Measurements from ENCODE around the gene KRTAP29-1.
"Not testable (repeated sequence)": the region's sequence is repeated elsewhere in the genome, so short reads cannot be mapped to it uniquely, and the experiment has no call there.

The KRTAP29-1 gene

GRCh38 chr17:41298458-41299135 is 4.1 kb downstream of the KRTAP29-1 start:
- no peak for DNase-seq (ENCODE audit: low read depth)

DNA sequence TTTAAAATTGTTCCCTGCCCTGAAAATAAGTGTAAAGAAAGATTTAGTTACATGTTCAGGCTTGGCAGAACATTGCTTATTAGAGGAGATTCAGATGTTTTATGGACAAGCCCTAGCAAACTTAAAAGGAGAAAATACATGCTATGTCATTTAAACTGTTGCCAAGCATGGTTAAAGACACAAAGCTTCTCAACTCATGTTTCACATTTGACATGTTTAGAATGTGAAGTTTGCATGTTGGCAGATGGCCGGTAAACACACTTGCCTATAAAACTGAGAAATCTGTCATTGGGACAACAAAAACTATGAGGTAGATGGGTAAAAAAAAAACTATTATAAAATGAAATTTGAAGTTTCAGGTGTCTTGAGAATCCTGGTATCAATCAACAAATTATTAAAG is 5.8 kb downstream of the KRTAP29-1 start:
- DNase-seq (ENCODE audit: low read depth), result no peak

DNA sequence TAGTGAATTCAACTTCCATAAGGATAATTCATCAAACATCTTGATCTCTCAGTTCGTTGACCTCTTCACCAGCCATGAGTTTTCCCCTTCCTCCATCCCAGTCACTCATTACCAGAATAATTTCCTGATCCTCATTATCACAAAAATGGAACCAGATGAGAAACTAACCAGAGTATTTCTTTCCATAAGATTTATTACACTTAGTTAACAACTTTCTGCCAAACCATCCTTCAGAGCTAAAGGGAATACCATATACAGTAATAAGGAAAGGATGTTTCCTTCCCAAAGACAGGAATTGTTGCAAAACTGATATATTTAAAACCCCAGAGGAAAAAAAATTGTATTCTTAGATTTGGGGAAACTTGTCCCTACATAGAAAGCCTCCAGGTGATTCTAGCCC is 8.6 kb downstream of the KRTAP29-1 start:
- DNase-seq (ENCODE audit: low read depth), result no peak

DNA sequence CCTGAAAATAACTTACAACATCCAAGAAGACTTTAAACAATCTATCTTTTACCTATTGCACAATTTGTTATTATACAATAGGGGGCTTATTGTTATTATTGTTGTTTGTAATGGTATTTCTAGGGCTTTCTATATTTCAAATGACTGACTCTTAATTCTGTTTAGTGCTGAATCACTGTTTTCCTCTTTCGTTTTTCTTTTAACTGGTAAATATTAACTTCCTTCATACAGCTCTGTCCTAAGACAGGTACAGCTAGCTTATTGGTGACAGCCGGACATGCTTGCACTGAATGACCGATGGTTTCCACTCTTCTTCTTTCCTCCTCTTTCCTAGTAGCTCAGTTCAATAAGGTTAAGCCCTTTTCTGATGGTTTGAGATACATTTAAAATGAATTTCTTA is 15.6 kb downstream of the KRTAP29-1 start:
- DNase-seq (ENCODE audit: low read depth), result no peak

GRCh38 chr17:41284546-41284945 is 18.1 kb downstream of the KRTAP29-1 start:
- DNase-seq (ENCODE audit: low read depth), result no peak

- DNase-seq (ENCODE audit: low read depth), result no peak
Observed at GRCh38 chr17:41284043-41284442, 18.6 kb downstream of the KRTAP29-1 start.

GRCh38 chr17:41278176-41278955 is 24.3 kb downstream of the KRTAP29-1 start:
- no peak for DNase-seq (ENCODE audit: low read depth)

DNA sequence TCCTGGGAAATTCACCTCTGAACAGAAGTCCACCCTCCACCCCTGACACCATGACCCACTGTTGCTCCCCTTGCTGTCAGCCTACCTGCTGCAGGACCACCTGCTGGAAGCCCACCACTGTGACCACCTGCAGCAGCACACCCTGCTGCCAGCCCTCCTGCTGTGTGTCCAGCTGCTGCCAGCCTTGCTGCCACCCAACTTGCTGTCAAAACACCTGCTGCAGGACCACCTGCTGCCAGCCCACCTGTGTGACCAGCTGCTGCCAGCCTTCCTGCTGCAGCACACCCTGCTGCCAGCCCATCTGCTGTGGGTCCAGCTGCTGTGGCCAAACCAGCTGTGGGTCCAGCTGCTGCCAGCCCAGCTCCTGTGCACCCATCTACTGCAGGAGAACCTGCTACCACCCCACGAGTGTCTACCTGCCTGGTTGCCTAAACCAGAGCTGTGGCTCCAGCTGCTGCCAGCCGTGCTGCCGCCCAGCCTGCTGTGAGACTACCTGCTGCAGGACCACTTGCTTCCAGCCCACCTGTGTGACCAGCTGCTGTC is 26.9 kb downstream of the KRTAP29-1 start, which contains the start of gene KRTAP9-7:
KRTAP9-7 (plus strand) TSS at position 51 of the 543 bp plus-strand sequence; CDS start at position 51, 0 bp downstream.
- not testable (repeated sequence) for DNase-seq (ENCODE audit: low read depth)

DNA sequence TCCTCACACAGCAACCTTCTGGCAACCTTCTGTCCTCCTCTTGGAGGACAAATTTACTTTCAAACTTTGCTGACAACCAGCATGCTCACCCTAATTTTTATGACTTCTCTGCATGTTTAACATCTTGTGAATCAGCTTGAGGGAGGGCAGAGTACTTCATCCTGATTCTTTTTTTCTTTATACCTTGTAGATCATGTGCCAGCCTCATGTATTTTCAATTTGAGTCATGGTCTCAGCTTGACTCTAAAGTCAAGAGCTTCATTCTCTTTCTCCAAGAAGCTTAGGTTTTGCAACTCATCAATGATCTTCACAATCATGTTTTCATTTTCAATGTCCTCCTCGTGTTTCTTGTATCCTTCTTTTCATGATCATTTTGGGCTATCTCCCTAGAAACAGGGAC is 30.8 kb downstream of the KRTAP29-1 start:
- DNase-seq (ENCODE audit: low read depth), result no peak

DNA sequence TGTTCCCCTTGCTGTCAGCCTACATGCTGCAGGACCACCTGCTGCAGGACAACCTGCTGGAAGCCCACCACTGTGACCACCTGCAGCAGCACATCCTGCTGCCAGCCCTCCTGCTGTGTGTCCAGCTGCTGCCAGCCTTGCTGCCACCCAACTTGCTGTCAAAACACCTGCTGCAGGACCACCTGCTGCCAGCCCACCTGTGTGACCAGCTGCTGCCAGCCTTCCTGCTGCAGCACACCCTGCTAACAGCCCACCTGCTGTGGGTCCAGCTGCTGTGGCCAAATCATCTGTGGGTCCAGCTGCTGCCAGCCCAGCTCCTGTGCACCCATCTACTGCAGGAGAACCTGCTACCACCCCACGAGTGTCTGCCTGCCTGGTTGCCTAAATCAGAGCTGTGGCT is 31.3 kb downstream of the KRTAP29-1 start:
- DNase-seq (ENCODE audit: low read depth), result not testable (repeated sequence)

- DNase-seq (ENCODE audit: low read depth), result no peak
Observed at GRCh38 chr17:41267711-41268110, 34.9 kb downstream of the KRTAP29-1 start.

GRCh38 chr17:41265078-41265477 is 37.6 kb downstream of the KRTAP29-1 start, which contains the start of gene KRTAP9-6:
TSS of gene KRTAP9-6 (plus strand) at chr17:41265378. CDS start at chr17:41265378, 0 bp downstream.
- no peak for DNase-seq (ENCODE audit: low read depth)

- DNase-seq (ENCODE audit: low read depth), result no peak
Observed at GRCh38 chr17:41264599-41264998, 38.1 kb downstream of the KRTAP29-1 start.

GRCh38 chr17:41263212-41263611 is 39.4 kb downstream of the KRTAP29-1 start:
- DNase-seq (ENCODE audit: low read depth), result no peak

DNA sequence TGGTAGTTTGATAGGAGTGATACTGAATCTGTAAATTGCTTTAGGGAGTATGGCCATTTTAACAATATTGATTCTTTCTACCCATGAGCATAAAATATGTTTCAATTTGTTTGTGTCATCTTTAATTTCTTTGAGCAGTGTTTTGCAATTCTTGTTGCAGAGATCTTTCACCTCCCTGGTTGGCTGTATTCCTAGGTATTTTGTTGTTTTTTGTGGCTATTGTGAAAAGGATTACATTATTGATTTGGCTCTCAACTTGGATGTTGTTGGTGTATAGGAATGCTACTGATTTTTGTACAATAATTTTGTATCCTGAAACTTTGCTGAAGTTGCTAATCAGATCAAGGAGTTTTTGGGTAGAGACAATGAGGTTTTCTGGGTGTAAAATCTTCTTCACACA is 44.2 kb downstream of the KRTAP29-1 start:
- no peak for DNase-seq (ENCODE audit: low read depth)

GRCh38 chr17:41256291-41256685 is 46.4 kb downstream of the KRTAP29-1 start:
- DNase-seq (ENCODE audit: low read depth), result no peak

DNA sequence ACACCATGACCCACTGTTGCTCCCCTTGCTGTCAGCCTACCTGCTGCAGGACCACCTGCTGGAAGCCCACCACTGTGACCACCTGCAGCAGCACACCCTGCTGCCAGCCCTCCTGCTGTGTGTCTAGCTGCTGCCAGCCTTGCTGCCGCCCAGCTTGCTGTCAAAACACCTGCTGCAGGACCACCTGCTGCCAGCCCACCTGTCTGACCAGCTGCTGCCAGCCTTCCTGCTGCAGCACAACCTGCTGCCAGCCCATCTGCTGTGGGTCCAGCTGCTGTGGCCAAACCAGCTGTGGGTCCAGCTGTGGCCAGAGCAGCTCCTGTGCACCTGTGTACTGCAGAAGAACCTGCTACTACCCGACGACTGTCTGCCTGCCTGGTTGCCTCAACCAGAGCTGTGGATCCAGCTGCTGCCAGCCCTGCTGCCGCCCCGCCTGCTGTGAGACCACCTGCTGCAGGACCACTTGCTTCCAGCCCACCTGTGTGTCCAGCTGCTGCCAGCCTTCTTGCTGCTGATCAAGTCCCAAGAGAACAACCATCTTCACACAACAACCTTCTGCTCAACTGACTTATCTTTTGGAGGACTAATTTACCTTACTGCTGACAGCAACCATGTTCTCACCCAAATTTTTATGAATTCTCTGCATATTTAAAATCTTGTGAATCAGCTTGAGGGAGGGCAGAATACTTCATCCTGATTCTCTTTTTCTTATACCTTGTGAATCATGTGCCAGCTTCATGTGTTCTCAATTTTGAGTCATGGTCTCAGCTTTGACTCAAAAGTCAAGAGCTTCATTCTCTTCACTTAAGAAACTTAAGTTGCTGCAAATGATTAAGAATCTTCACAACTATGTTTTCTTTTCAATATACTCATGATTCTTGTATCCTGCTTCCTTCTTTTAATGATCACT is 47.0 kb downstream of the KRTAP29-1 start, which contains the start of gene KRTAP9-9:
KRTAP9-9 (plus strand) TSS at position 4 of the 910 bp plus-strand sequence.
- DNase-seq (ENCODE audit: low read depth), result not testable (repeated sequence)

DNA sequence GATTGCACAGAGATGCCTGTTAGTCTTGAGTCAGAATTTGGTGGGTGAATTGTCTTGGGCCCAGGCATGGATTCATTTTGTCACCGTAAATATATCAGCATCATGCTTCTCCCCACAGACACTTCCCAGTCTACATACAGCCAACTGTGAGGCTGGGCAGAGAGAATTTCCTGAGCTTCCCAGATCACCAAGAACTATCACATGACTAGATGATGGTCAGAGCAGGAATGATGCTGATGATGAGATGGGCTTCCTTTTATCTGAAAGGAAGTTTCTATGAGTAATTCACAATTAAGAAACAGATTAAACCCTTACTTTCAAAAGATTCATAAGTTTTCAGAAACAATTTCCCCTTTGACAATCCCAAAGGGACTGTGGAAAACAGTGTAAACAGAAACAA is 47.8 kb downstream of the KRTAP29-1 start:
- no peak for DNase-seq (ENCODE audit: low read depth)
